Daoy (cell line): ENCODE results near the gene SPACA4. TPM values are rescaled to one million over a fixed set of nuclear protein-coding genes. Genes with fewer than 3 reads are reported as not detected.
A peak's percentile ranks its signal among the peaks of the same experiment; 100 is the strongest.

Experiments used
- DNase-seq: peaks from one replicate; pipeline ENCODE4 v3.0.0-alpha.2; 2015; ENCODE audit warnings: low read depth
- total RNA-seq: library from RNA; depleted of rRNA; stranded (reverse); fragments of >200 nt; shearing (Covaris generic); gene quantifications from 2 replicates; pipeline ENCODE4 v1.2.3, GENCODE V29; 2014; rRNA removed

Gene SPACA4
- total RNA-seq, 1 experiment from 2014 or later = not detected

GRCh38 chr19:48646722-48647216, 40.2 kb downstream of the SPACA4 start:
- DNase-seq = no peak

GRCh38 chr19:48648134-48648533, 41.6 kb downstream of the SPACA4 start:
- DNase-seq = no peak

GRCh38 chr19:48650974-48651682, 44.6 kb downstream of the SPACA4 start:
- DNase-seq = no peak

- DNase-seq = no peak
Observed at GRCh38 chr19:48651683-48652048, 45.1 kb downstream of the SPACA4 start.

GRCh38 chr19:48654299-48655059, 47.9 kb downstream of the SPACA4 start:
- peak; percentile 4 for DNase-seq

GRCh38 chr19:48656840-48657474, 50.4 kb downstream of the SPACA4 start:
- DNase-seq = peak; percentile 71

Other genes with a start within 250 kb of the SPACA4 start
- 2.5 and 3.8 TPM in 2 replicates for gene TMEM143, start 242.8 kb upstream of the SPACA4 start, total RNA-seq
- not detected in 2 replicates for gene SYNGR4, start 242.4 kb upstream of the SPACA4 start, total RNA-seq
- gene KDELR1, start 215.2 kb upstream of the SPACA4 start, total RNA-seq = 54.5 and 61.0 TPM in 2 replicates
- 0.09 TPM in 1 of 2 replicates, not detected in the other for gene GRIN2D, start 213.1 kb upstream of the SPACA4 start, total RNA-seq
- gene GRWD1, start 160.8 kb upstream of the SPACA4 start, total RNA-seq = 108 and 129 TPM in 2 replicates
- gene KCNJ14, start 151.2 kb upstream of the SPACA4 start, total RNA-seq = 1.8 and 3.8 TPM in 2 replicates
- 43.3 and 93.8 TPM in 2 replicates for gene CYTH2, start 137.4 kb upstream of the SPACA4 start, total RNA-seq
- gene LMTK3, start 94.9 kb upstream of the SPACA4 start, total RNA-seq = under 0.01 TPM in 1 of 2 replicates, not detected in the other
- not detected in 2 replicates for gene SULT2B1, start 54.6 kb upstream of the SPACA4 start, total RNA-seq
- not detected in 2 replicates for gene FAM83E, start 8.3 kb downstream of the SPACA4 start, total RNA-seq
- 2,925 and 3,124 TPM in 2 replicates for gene RPL18, start 12.4 kb downstream of the SPACA4 start, total RNA-seq
- 5.1 and 12.7 TPM in 2 replicates for gene SPHK2, start 12.8 kb downstream of the SPACA4 start, total RNA-seq
- 3.0 and 10.0 TPM in 2 replicates for gene DBP, start 30.6 kb downstream of the SPACA4 start, total RNA-seq
- gene CA11, start 39.4 kb downstream of the SPACA4 start, total RNA-seq = not detected in 2 replicates
- gene NTN5, start 66.3 kb downstream of the SPACA4 start, total RNA-seq = not detected in 2 replicates
- not detected in 2 replicates for gene FUT2, start 89.2 kb downstream of the SPACA4 start, total RNA-seq
- 0.34 and 2.9 TPM in 2 replicates for gene MAMSTR, start 113.0 kb downstream of the SPACA4 start, total RNA-seq
- gene RASIP1, start 133.9 kb downstream of the SPACA4 start, total RNA-seq = 0.17 TPM in 1 of 2 replicates, not detected in the other
- not detected in 2 replicates for gene IZUMO1, start 140.2 kb downstream of the SPACA4 start, total RNA-seq
- gene FUT1, start 145.9 kb downstream of the SPACA4 start, total RNA-seq = 0.39 TPM in 1 of 2 replicates, not detected in the other
- gene FGF21, start 148.8 kb downstream of the SPACA4 start, total RNA-seq = not detected in 2 replicates
- 29.5 and 36.7 TPM in 2 replicates for gene BCAT2, start 204.3 kb downstream of the SPACA4 start, total RNA-seq
- 0.69 TPM in 1 of 2 replicates, not detected in the other for gene HSD17B14, start 229.7 kb downstream of the SPACA4 start, total RNA-seq